Activated CD4-positive, alpha-beta T cell treated with anti-CD3 and anti-CD28 coated beads, Interleukin-2, amount 50 U/mL, for 48 hours (primary cell): ENCODE data around the gene XG.

Experiments used
- DNase-seq, 2 experiments: peaks; one replicate each; pipeline ENCODE4 v3.0.0-alpha.2; 2020

Gene XG

DNA sequence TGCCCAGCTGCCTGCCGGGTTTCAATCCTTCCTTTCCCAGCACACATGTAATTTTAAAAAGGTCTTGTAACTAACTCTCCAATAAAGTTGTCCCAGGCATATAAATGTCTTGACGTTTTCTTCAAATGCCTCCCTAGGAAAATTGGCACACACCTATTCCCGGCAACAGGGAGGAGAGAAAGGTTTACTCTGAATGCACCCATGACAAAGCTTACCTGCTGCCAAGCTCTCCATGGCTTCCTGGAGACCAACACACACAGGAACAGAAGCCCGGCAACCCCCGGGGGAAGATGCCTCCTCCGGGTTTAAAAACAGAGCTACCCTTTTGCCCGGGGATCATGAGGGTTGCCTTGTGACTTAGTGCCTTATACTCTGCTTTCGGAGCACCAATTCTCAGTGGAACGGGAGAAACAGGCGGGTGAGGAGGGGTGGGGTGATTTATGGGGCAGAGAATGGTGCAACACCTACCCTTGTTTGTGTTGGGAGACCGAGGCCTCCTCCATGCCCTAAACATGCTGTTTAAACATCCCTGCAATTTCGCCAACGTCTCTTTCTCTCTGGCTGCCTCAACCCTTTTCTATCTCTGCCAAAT, 72.1 kb downstream of the XG start:
- no peak for DNase-seq

DNA sequence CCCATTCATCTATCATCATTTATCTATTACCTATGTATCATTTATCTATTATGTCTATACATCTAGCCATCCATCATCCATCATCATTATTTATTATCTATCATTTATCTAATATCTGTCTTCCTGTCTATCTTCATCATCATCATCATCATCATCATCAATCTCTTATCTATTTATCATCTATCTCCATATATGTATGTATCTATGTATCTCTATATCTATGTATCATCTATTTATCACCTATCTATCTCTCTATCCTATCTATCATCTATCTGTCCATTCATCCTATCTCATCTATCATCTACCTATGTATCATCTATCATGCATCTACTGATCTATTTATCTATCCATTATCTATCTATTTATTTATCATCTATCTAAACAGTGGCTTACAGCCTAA, 73.0 kb downstream of the XG start:
- DNase-seq: no peak

DNA sequence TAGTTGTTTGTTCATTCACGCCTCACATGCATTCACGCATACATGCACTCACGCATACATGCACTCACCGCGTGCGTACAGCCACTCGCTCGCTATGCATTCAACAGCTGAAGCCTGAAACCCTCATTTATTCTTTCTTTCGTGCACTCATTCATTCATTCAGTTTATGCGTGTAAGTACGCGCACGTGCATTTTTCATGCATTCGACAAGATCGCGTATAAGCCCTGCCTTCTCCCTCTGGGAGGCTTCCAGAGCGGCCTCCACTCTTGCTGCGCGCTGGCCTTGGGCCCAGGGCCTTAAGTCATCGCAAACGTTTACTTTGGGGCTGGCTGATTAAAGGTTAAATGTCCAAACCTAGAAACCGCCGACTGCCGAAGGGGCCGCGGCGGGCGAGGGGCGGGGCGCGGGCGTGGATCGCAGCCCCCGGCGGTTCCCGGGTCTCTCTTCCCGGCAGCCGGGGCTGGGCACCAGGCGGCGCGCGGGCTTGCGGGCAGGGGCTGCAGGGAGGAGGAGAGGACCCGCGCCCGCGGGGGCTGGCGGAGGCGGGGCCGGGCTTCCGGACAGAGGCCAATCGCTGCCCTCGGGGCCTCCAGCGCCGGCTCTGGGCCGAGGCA, 76.6 kb downstream of the XG start, which contains the start of gene GYG2:
Gene GYG2 (plus strand): TSS at position 587 of the 615 bp plus-strand sequence. CDS start 1,259 bp downstream, outside the sequence.
- DNase-seq: no peak

- DNase-seq: no peak
These were observed 77.1 kb downstream of the XG start for GRCh38 chrX:2828959-2829411.

- DNase-seq: no peak
These were observed 77.8 kb downstream of the XG start for GRCh38 chrX:2829469-2830246.

DNA sequence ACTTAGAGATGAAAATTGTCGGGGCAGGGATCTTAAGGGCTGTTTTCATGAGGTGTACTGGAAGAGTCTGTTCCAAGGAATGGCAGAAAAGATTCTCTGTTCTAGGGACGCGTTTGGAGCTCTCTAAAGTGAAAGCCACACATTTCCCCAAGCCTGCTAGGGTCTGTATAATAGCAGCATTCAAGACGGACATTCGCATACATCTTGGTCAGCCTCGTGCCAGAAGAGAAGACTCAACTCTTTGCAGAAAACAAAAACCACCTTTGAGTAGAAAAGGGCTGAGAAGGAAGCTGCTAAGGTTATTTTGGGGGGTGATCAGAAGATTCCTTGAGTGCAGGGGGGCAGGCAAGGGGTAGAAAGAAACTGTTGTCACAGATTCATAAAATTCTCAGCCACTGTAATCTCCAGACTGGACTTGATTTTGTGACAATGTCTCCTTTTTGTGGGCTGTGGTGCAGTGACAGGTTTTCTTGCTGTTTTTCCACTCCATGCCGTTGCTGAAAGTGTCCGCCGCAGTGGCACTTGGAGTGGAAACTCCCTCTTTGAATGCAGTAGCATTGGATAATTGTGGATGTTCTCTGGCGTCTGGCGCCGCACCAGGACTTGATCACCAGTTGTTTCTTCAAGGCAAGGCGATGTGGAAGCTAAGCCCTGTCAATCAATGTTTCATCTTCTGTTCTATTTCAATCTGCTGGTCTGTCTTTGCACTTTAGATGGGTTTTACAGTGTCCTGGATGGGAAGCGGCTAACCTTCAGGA, 79.8 kb downstream of the XG start:
- no peak for DNase-seq

DNA sequence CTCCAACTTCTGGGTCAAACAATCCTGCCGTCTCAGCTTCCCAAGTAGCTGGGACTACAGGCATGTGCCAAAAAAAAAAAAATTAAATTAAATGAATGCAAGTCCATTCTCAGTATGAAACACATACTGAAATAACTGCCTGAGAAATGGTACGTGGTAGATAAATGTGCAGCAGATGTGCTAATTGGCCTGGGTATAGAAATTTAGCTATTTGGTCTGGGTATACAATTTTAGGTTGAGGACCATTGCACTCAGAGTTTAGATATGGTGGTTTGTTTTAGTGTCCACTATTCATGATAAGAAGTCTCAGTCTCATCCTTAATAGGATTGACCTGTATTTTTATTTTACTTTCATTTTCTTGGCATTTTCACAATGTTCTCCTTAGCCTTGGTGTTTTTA, 86.1 kb downstream of the XG start:
- DNase-seq: no peak

DNA sequence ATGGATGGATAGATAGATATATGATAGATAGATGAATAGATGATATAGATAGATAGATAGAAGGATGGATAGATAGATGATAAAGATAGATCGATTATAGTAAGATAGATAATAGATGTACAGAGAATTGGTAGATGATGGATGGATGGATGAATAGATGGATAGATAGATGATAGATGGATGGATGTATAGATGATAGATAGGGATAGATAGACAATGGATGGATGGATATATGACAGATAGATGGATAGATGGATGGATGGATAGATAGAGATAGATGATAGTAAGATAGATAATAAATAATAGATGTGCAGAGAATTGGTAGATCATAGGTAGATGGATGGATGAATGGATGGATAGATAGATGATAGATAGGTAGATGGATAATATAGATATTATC, 89.1 kb downstream of the XG start:
- no peak for DNase-seq

DNA sequence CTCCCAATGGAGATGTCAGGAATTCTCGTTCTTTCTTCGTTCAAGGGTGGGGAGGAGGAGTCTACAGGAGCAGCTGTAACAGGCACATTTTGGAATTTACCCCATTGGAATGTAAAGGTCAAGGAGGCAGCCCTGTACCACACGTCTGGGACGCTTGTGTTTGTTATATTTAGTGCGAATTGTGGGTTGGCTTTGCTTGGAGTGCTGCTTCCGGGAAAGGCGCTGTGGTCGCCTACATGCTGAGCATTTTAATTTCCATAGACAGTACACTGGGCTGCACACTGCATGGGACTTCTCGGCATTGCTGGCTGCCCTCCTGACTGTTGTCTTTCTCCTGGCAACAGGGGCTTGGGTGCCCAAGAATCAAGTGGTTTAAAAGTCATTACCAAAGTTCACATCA, 89.7 kb downstream of the XG start:
- DNase-seq: no peak

DNA sequence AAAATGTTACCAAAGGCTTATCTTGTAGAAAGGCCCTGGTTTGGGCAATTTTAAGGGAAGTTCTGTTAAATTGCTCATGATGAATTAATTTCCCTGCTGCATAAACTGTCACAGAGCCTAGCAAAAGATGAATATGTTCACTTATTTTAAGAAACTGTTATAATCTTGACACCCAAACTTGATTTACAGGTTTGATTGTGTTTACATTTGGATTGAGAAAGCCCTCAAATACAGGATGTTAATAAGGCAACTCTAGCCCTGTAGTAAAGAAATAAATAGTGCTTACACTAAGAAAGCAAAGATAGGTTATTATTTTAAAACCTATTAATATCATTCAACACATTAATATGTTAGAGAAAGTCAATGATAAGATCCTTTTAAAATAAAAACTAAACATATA, 95.2 kb downstream of the XG start:
- DNase-seq: no peak

DNA sequence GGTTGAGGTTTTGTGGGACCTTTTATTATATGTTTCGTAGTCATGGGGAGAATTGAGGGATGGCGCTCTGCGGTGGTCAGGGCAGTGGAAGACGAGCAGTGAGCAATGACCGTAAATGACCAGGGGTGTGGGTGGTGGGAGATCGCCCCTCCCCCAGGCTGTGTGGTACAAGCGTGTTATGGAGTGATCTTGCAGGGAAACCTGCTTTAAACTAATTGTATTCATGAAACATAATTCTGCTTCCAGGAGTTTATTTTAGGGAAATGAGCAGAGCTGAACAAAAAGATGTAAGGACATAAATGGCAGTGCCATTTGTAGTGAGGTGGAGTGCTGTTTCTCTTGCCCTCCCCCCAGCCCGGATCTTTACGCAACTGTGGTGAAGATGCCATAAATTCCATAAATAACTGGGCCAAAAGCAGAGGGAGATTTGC, 97.0 kb downstream of the XG start:
- no peak for DNase-seq

DNA sequence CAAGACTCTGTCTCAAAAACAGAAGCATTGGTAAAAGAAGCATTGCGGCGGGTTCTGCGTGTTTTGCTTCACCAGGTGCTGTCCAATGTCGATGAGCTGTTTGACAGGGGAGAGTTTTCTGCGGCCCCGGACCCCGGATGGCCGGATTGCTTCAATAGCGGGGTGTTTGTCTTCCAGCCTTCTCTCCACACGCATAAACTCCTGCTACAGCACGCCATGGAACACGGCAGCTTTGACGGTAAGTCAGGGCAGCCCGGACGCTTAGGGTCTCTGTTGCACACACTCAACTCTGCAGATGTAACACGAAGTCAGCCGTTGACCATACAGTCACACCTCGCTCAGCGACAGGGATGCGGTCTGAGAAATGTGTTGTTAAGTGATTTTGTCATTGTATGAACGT, 103.1 kb downstream of the XG start:
- DNase-seq: no peak

GRCh38 chrX:2855761-2856160, 103.9 kb downstream of the XG start:
- DNase-seq: no peak

GRCh38 chrX:2857566-2857965, 105.7 kb downstream of the XG start:
- no peak for DNase-seq

DNA sequence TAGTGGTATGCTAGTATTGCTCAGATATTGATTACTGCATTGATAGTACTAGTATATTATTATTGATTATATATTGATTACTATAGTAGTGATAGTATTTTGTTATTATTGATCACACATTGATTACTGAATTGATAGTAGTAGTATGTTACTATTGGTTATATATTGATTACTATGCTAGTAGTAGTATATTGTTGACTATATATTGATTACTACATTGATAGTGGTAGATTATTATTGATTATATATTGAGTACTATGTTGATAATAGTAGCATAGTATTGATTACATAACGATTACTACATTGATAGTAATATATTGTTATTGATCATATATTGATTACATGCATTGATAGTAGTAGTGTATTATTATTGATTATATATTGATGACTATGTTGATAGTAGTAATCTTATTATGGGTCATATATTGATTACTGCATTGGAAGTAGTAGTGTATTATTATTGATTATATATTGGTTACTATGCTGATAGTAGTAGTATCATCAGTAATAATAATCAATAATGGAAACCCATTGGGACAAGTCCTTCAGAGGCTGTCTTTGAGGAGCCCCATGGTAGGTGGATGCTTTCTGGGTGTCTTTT, 107.5 kb downstream of the XG start:
- DNase-seq: no peak

DNA sequence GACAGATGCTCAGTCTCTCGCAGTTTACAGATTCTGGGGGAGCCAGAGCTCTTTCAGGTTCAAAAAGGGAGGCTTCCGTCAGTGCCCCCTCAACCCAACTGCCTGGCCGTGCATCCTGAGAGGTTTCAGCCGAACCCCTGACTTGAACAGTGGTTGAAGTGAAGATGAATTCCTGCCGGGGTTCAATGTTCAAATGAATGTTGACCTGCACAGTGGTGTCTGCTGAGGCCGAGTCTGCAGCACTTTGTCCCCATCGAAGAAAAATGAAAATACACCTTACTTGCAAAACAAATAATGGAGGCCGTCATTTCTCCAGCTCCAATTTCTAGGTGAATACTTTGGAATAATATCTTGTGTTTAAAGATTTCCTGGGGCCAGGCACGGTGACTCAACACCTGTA, 110.6 kb downstream of the XG start:
- DNase-seq: no peak

GRCh38 chrX:2863646-2864045, 111.8 kb downstream of the XG start:
- DNase-seq: no peak
